AG04450 (cell line): Measurements from ENCODE around the gene LMO4. TPM values are rescaled to one million over a fixed set of nuclear protein-coding genes. Genes with fewer than 3 reads are reported as not detected.
A peak's percentile ranks its signal among the peaks of the same experiment; 100 is the strongest.

Source experiments
- CTCF ChIA-PET: fragments of 300-600, 350-600 bp; formaldehyde crosslinking; extraction: SDS; loops from one replicate; lab custom pipeline; 2022; ENCODE audit warnings: antibody characterized with exemption, inconsistent platforms; lab: Charles Lee
- POLR2A ChIA-PET: fragments of 350-600 bp; formaldehyde crosslinking; extraction: SDS; loops from one replicate; lab custom pipeline; 2021; ENCODE audit warnings: antibody characterized with exemption, inconsistent platforms; lab: Yijun Ruan, JAX
- DNase-seq: peaks from one replicate; pipeline ENCODE4 v3.0.0-alpha.2; 2011; ENCODE audit warnings: low read depth, low spot score
- H3K27ac ChIP-seq: one replicate; pipeline ENCODE4 v1.5.1; 2012; ENCODE audit warnings: low read depth, low read length, control low read depth
- H3K27me3 ChIP-seq: one replicate; pipeline ENCODE4 v1.6.0; 2012; ENCODE audit warnings: low read length; ENCODE audit not compliant: control insufficient read depth, insufficient read depth
- H3K4me3 ChIP-seq: 2 replicates; pipeline ENCODE4 v1.5.1; 2011; ENCODE audit warnings: mild to moderate bottlenecking, low read depth, low read length, control low read depth
- H3K9me3 ChIP-seq: 2 replicates; pipeline ENCODE4 v1.5.1; 2012; ENCODE audit warnings: low read length; ENCODE audit not compliant: control insufficient read depth, insufficient read depth
- polyA plus RNA-seq: library from polyadenylated mRNA; depleted of rRNA; stranded (reverse); fragments of >200 nt; gene quantifications from 2 replicates; pipeline ENCODE4 v1.2.3, GENCODE V29; 2011
- TF ChIP-seq, protein P1 (sequence below): IDR thresholded peaks from 2 replicates; pipeline ENCODE4 v1.5.1; 2011; ENCODE audit warnings: low read depth, low read length, control low read depth, inconsistent platforms

The LMO4 gene
- polyA plus RNA-seq, 1 experiment, result 138 TPM

DNA sequence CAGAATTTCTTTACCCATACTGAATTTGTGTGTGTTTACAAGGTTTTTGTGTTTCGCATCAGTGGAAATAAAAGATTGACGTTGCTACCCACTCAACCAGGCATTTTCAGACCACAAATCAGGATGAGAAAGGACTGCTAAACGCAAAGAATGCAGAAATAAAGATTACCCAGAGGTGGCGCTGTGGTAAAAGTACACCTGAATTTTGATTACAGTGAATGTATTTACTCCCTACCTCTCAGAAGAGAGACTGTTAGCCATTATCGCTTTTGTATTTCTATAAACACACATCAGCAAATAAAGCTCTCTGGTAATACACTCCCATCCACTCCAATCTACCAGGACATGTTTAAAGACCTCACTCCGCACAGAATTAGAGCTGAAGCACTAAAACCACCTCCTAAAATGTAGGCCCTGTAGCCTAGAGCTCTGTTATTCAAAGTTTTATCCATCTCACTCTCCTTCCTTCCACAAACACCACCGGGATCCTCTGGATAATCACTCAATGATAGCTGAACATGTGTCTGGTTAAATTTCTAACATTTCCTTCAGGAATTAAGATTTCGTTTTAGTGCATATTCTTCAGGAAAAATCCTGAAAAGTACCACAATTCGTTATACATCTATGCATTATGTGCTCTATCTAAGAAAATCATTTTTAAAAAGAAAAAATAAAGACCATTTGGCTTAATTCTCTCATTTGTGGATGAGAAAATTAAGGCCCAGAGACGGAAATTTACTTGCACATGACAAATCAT lies 2.5 kb upstream of the LMO4 start:
- Histone ChIP-seq H3K27me3 (no peaks in the 10 kb centered on the region), H3K4me3 (no peak overlapping the region), H3K9me3 (peaks cover 3% of the 10 kb centered on the region; the same call in 1 of the 2 replicates), H3K27ac (no peak overlapping the region)
- POLR2A ChIA-PET, result no interaction called here
- CTCF ChIA-PET, result interaction anchor here (0.6 to 6.0 kb wide), 70 partner anchors 8 to 1634 kb away, joined by 3 to 40 read pairs (median 4); no protein-coding TSS in a partner anchor
- TF ChIP-seq, protein P1, sequence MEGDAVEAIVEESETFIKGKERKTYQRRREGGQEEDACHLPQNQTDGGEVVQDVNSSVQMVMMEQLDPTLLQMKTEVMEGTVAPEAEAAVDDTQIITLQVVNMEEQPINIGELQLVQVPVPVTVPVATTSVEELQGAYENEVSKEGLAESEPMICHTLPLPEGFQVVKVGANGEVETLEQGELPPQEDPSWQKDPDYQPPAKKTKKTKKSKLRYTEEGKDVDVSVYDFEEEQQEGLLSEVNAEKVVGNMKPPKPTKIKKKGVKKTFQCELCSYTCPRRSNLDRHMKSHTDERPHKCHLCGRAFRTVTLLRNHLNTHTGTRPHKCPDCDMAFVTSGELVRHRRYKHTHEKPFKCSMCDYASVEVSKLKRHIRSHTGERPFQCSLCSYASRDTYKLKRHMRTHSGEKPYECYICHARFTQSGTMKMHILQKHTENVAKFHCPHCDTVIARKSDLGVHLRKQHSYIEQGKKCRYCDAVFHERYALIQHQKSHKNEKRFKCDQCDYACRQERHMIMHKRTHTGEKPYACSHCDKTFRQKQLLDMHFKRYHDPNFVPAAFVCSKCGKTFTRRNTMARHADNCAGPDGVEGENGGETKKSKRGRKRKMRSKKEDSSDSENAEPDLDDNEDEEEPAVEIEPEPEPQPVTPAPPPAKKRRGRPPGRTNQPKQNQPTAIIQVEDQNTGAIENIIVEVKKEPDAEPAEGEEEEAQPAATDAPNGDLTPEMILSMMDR, result peak; percentile 78
- no peak for DNase-seq

DNA sequence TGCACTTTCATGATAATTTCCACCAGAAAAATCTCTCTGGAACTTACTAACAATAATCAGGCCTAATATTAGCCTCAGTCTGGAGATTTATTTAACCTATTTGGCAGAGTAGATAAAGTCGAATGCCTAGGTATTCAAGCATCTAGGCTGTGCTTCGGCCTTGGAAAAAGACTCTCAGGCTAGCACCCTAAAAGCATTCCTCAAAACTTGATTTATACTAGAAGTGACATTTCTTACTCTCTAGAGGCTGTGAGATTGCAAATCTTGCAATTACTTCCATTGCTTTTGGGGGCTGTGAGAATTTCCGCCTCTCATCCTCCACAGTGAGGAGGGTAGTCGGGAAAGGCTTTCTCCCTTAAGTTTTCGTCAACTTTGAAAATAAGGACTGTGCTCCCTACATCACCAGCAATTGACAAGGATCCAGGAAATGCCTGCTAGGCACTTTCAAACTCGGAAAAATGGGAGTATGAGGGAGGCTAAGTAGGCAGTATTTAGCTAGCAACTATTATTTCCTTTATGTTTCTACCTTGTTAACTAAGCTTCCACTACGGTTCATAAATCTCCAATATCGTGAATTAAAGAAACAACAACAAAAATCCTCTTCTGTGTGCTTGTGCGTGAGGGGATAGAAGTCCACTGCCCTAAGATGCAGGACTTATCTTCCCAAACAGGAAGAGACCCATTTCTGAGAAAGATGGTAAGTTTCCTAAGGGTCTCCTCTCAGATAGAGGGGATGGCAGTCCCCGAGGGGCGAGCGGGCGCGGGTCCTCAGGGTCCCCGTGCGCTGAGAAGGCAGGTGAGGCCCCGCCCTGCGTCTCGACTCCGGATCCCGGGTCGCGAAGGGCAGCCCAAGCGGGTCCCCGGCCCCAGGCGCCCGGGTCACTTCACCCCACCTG lies 1.1 kb upstream of the LMO4 start:
- POLR2A ChIA-PET, result interaction anchor here (0.5 to 1.0 kb wide), 6 partner anchors 110 to 641 kb away, joined by 3 to 6 read pairs (median 4); no protein-coding TSS in a partner anchor
- Histone ChIP-seq H3K9me3 (peaks cover 3% of the 10 kb centered on the region; the same call in 1 of the 2 replicates), H3K27ac (peak overlapping the region; percentile 87), H3K27me3 (no peaks in the 10 kb centered on the region), H3K4me3 (peak overlapping the region; percentile 71)
- DNase-seq, result no peak
- CTCF ChIA-PET, result interaction anchor here (0.7 to 6.0 kb wide), 12 partner anchors 9 to 735 kb away, joined by 3 to 40 read pairs (median 9); no protein-coding TSS in a partner anchor
- TF ChIP-seq, protein P1, result no peak

DNA sequence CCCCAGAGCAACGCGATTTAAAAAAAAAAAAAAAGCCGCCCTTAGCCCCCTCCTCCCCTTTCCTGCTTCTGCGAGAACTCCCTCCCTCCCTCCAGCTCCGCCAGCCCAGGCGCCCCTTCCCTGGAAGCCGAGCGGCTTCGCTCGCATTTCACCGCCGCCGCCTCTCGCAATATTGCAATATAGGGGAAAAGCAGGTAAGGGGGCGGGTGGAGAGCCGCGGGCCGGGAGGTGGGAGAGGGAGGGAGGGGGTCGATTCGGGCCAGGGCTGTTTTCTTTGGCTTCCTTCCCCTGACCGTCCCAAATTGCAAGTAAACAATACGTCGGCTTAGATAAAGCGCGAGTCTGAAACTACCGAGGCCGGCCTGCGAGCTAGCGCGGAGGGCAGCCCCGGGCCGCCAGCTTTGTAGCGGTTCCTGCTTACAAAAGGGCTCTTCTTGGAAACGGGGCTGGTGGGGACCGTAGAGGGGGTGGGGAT lies 408 bp downstream of the LMO4 start:
- ChIA-PET POLR2A (interaction anchor here (0.6 to 1.1 kb wide), 12 partner anchors 8 to 551 kb away, joined by 3 to 11 read pairs (median 4); no protein-coding TSS in a partner anchor), CTCF (interaction anchor here (1.0 to 4.3 kb wide), 5 partner anchors 37 to 851 kb away, joined by 3 to 27 read pairs (median 5); no protein-coding TSS in a partner anchor)
- Histone ChIP-seq H3K9me3 (peaks cover 3% of the 10 kb centered on the region; the same call in 1 of the 2 replicates), H3K27ac (peak overlapping the region; percentile 98), H3K4me3 (peak overlapping the region; percentile 85), H3K27me3 (no peaks in the 10 kb centered on the region)
- no peak for DNase-seq
- TF ChIP-seq, protein P1, result no peak

DNA sequence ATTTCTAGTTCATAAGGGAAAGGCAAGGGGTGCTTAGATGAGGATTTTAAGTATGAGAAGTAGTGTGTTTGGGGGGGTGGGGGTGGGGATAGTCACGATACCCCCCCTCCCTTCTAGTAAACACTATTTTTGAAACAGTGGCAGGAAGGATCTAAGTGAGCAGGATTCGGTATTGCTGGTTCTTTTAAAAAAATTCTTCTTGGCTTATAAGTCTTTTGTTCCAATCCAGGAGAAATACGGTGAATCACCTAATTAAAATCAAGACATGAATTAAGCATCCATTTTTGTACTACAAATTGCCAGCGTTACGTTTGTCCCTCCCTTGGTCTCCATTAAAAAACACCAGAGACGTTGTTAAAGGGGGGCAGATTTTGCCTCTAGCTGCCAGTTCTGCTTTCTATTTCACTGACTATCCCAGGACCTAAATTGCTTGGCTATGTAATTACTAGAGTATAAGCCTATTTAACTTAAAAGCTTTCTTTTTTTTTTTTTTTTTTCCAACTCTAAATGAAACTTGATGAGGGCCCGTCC lies 911 bp downstream of the LMO4 start:
- DNase-seq, result no peak
- peak overlapping the region; percentile 85 for H3K4me3 ChIP-seq
- H3K27ac ChIP-seq, result peak overlapping the region; percentile 98
- H3K9me3 ChIP-seq, result peaks cover 3% of the 10 kb centered on the region; the same call in 1 of the 2 replicates
- H3K27me3 ChIP-seq, result no peaks in the 10 kb centered on the region
- ChIA-PET POLR2A (interaction anchor here (0.6 to 1.1 kb wide), 11 partner anchors 7 to 998 kb away, joined by 3 to 11 read pairs (median 4); no protein-coding TSS in a partner anchor), CTCF (interaction anchor here (1.0 to 4.3 kb wide), 5 partner anchors 37 to 851 kb away, joined by 3 to 27 read pairs (median 5); no protein-coding TSS in a partner anchor)
- TF ChIP-seq, protein P1, result no peak
